Hepatocyte (in vitro differentiated cells): ENCODE measurements around the gene SYNE2. TPM values are rescaled to one million over a fixed set of nuclear protein-coding genes. Genes with fewer than 3 reads are reported as not detected.
"Not testable (repeated sequence)": the region's sequence is repeated elsewhere in the genome, so short reads cannot be mapped to it uniquely, and the experiment has no call there.

Experiments used
- DNase-seq: peaks from one replicate; pipeline ENCODE4 v3.0.0-alpha.2; 2016; ENCODE audit warnings: low spot score
- H2AFZ ChIP-seq: fragments of 200-600 bp; sonication (generic); 2 replicates; pipeline ENCODE4 v1.6.0; 2016; ENCODE audit warnings: antibody characterized with exemption, mild to moderate bottlenecking
- H3K27ac ChIP-seq: fragments of 200-600 bp; sonication (generic); 2 replicates; pipeline ENCODE4 v1.5.1; 2016; ENCODE audit warnings: mild to moderate bottlenecking
- H3K27me3 ChIP-seq: fragments of 200-600 bp; sonication (generic); 2 replicates; pipeline ENCODE4 v1.6.1; 2016
- H3K36me3 ChIP-seq: fragments of 200-600 bp; sonication (generic); replicated peaks from 2 replicates; pipeline ENCODE4 v1.5.1; 2016; ENCODE audit warnings: low read depth; ENCODE audit not compliant: insufficient read depth
- H3K4me1 ChIP-seq: fragments of 200-600 bp; sonication (generic); 2 replicates; pipeline ENCODE4 v1.5.1; 2016; ENCODE audit warnings: mild to moderate bottlenecking, moderate library complexity; ENCODE audit not compliant: insufficient read depth
- H3K4me2 ChIP-seq: fragments of 200-600 bp; sonication (generic); 2 replicates; pipeline ENCODE4 v1.6.0; 2016
- H3K4me3 ChIP-seq: fragments of 200-600 bp; sonication (generic); 2 replicates; pipeline ENCODE4 v1.5.1; 2016; ENCODE audit warnings: mild to moderate bottlenecking
- H3K79me2 ChIP-seq: fragments of 200-600 bp; sonication (generic); 2 replicates; pipeline ENCODE4 v1.6.0; 2017; ENCODE audit warnings: mild to moderate bottlenecking
- H3K9me2 ChIP-seq: fragments of 200-600 bp; sonication (generic); replicated peaks from 2 replicates; pipeline ENCODE4 v1.6.0; 2017; ENCODE audit warnings: mild to moderate bottlenecking; ENCODE audit not compliant: insufficient read depth
- H3K9me3 ChIP-seq: fragments of 200-600 bp; sonication (generic); 2 replicates; pipeline ENCODE4 v1.5.1; 2016; ENCODE audit warnings: low read depth, mild to moderate bottlenecking
- H4K20me1 ChIP-seq: fragments of 200-600 bp; sonication (generic); 2 replicates; pipeline ENCODE4 v1.6.0; 2016; ENCODE audit warnings: mild to moderate bottlenecking; ENCODE audit not compliant: insufficient read depth, poor library complexity, severe bottlenecking
- EZH2 ChIP-seq: fragments of 200-600 bp; sonication (generic); IDR thresholded peaks from 2 replicates; pipeline ENCODE4 v1.6.1; 2016; ENCODE audit warnings: antibody characterized with exemption, mild to moderate bottlenecking, borderline replicate concordance
- EZH2phosphoT487 ChIP-seq: fragments of 200-600 bp; sonication (generic); IDR thresholded peaks from one replicate; pipeline ENCODE4 v1.6.1; 2018; ENCODE audit warnings: antibody characterized with exemption, mild to moderate bottlenecking, low read depth, moderate library complexity; ENCODE audit not compliant: unreplicated experiment, severe bottlenecking
- WGBS: methylation state at CpG from one replicate; pipeline ENCODE4 v1.1.6; 2016; ENCODE audit warnings: low lambda C conversion rate; ENCODE audit errors: missing lambda C conversion rate; 5-methylcytosine and 5-hydroxymethylcytosine counted together
- polyA plus RNA-seq: library from polyadenylated mRNA; unstranded; fragments of >200 nt; fragmentation: Nextera tagmentation; extraction: Ambion mirVana; gene quantifications from 2 replicates; pipeline ENCODE4 v1.2.1, GENCODE V29; 2016
- total RNA-seq: library from RNA; depleted of rRNA; stranded (reverse); fragments of >200 nt; gene quantifications from 2 replicates; pipeline ENCODE4 v1.2.3, GENCODE V29; 2014
- TF ChIP-seq, protein P1 (sequence below): fragments of 200-600 bp; sonication (generic); IDR thresholded peaks from 2 replicates; pipeline ENCODE4 v1.5.1; 2016; ENCODE audit warnings: antibody characterized with exemption, mild to moderate bottlenecking; ENCODE audit not compliant: poor library complexity

The SYNE2 gene
- total and polyA plus RNA-seq, 2 experiments from 2014 or later, result 21.0 to 58.6 TPM

DNA sequence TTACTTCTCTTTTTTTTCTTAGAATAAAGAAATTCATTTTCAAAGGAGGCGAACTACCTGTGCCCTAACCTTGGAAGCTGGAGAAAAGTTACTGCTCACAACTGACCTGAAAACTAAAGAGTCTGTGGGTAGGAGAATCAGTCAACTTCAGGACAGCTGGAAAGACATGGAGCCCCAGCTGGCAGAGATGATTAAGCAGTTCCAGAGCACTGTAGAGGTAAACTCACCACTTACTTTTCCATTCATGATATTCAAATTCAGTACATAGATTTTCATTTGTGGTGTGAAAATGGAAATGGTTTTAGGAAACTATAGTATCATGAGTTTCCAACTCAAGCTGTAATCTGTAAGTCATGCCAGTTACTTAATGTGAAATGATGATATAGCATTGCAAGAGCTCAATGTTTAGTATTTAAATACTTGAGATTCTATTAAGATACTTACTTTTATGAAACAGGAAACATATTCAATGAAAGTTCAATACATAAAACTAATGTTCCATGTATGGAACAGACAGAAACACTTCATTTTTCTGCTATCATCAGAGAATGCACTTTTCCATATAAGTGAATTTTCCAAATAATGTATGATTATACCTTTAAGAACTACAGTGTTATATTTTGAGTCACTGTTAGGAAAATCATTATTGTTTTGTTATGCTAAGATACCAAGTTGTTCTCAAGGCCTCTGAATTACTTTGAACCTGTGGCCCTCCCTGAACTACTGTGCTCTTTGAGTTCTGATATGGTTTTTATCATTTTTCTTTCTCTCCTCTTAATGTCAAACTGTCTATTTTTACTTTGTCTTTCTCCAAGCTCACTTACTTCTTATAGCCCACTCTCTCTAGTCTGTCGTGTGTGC, 322.3 kb downstream of the SYNE2 start:
- H3K4me2 ChIP-seq, result no peak overlapping the region
- no peaks in the 10 kb centered on the region for H3K79me2 ChIP-seq
- WGBS, result 96% methylated on average over 2 of the region's 2 CpGs
- TF ChIP-seq EZH2phosphoT487 (no peak), EZH2 (no peak)
- TF ChIP-seq, protein P1, sequence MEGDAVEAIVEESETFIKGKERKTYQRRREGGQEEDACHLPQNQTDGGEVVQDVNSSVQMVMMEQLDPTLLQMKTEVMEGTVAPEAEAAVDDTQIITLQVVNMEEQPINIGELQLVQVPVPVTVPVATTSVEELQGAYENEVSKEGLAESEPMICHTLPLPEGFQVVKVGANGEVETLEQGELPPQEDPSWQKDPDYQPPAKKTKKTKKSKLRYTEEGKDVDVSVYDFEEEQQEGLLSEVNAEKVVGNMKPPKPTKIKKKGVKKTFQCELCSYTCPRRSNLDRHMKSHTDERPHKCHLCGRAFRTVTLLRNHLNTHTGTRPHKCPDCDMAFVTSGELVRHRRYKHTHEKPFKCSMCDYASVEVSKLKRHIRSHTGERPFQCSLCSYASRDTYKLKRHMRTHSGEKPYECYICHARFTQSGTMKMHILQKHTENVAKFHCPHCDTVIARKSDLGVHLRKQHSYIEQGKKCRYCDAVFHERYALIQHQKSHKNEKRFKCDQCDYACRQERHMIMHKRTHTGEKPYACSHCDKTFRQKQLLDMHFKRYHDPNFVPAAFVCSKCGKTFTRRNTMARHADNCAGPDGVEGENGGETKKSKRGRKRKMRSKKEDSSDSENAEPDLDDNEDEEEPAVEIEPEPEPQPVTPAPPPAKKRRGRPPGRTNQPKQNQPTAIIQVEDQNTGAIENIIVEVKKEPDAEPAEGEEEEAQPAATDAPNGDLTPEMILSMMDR, result no peak
- H3K36me3 ChIP-seq, result no peaks in the 10 kb centered on the region
- no peaks in the 10 kb centered on the region for H3K9me3 ChIP-seq
- no peak overlapping the region for H3K27ac ChIP-seq
- H3K4me3 ChIP-seq, result no peak overlapping the region
- H2AFZ ChIP-seq, result no peak overlapping the region
- no peaks in the 10 kb centered on the region for H4K20me1 ChIP-seq
- no peaks in the 10 kb centered on the region for H3K4me1 ChIP-seq
- no peaks in the 10 kb centered on the region for H3K9me2 ChIP-seq
- no peaks in the 10 kb centered on the region for H3K27me3 ChIP-seq
- no peak for DNase-seq

DNA sequence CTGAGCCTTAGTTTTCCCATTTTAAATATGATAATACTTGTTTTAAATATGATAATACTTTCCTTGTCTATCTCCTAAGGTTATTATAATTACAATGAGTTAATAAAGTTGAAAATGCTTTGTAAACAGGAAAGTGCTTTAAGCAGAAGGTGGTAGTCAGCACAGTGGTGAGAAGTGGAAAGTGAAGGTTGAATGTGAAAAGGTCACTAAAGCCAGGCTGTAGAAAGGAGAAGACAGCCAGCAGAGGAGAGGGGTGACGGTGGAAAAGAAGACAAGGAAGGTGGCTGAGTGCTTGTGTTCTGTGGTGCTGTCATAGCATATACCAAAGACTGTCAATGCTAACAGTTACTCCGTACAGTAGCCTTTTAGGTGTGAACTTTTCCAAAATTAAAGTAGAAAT, 323.5 kb downstream of the SYNE2 start:
- Histone ChIP-seq H3K9me3 (no peaks in the 10 kb centered on the region), H2AFZ (no peak overlapping the region), H3K9me2 (no peaks in the 10 kb centered on the region), H3K36me3 (no peaks in the 10 kb centered on the region), H3K4me2 (no peak overlapping the region), H3K4me1 (no peaks in the 10 kb centered on the region), H4K20me1 (no peaks in the 10 kb centered on the region), H3K27me3 (no peaks in the 10 kb centered on the region), H3K79me2 (no peaks in the 10 kb centered on the region), H3K27ac (no peak overlapping the region), H3K4me3 (no peak overlapping the region)
- 97% methylated on average over 2 of the region's 2 CpGs for WGBS
- DNase-seq, result no peak
- TF ChIP-seq EZH2phosphoT487 (no peak), EZH2 (no peak)
- TF ChIP-seq, protein P1, result no peak

- Histone ChIP-seq H3K4me3 (no peak overlapping the region), H3K27ac (no peak overlapping the region), H4K20me1 (no peaks in the 10 kb centered on the region), H3K9me3 (no peaks in the 10 kb centered on the region), H3K4me1 (no peaks in the 10 kb centered on the region), H3K9me2 (no peaks in the 10 kb centered on the region), H3K27me3 (no peaks in the 10 kb centered on the region), H3K36me3 (no peaks in the 10 kb centered on the region), H3K79me2 (no peaks in the 10 kb centered on the region), H3K4me2 (no peak overlapping the region), H2AFZ (no peak overlapping the region)
- WGBS, result 92% methylated on average over 3 of the region's 3 CpGs
- DNase-seq, result no peak
- TF ChIP-seq EZH2, result no peak
- TF ChIP-seq, protein P1, result no peak
- no peak for TF ChIP-seq EZH2phosphoT487
Observed at GRCh38 chr14:64178814-64179213, 326.0 kb downstream of the SYNE2 start.

- H3K79me2 ChIP-seq, DNase-seq, H3K4me1 ChIP-seq, H3K4me2 ChIP-seq, H3K9me3 ChIP-seq, H3K4me3 ChIP-seq, H2AFZ ChIP-seq, H3K36me3 ChIP-seq, H4K20me1 ChIP-seq, H3K27ac ChIP-seq, H3K9me2 ChIP-seq, H3K27me3 ChIP-seq: not testable (repeated sequence)
- WGBS, result 97% methylated on average over 3 of the region's 40 CpGs
Observed at GRCh38 chr14:64182908-64183307, 330.1 kb downstream of the SYNE2 start.
